ENCODE measurements around the gene KIF13A.

- TF ChIP-seq, protein P1, sequence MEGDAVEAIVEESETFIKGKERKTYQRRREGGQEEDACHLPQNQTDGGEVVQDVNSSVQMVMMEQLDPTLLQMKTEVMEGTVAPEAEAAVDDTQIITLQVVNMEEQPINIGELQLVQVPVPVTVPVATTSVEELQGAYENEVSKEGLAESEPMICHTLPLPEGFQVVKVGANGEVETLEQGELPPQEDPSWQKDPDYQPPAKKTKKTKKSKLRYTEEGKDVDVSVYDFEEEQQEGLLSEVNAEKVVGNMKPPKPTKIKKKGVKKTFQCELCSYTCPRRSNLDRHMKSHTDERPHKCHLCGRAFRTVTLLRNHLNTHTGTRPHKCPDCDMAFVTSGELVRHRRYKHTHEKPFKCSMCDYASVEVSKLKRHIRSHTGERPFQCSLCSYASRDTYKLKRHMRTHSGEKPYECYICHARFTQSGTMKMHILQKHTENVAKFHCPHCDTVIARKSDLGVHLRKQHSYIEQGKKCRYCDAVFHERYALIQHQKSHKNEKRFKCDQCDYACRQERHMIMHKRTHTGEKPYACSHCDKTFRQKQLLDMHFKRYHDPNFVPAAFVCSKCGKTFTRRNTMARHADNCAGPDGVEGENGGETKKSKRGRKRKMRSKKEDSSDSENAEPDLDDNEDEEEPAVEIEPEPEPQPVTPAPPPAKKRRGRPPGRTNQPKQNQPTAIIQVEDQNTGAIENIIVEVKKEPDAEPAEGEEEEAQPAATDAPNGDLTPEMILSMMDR (IDR thresholded peaks at IDR 0.05; ENCODE audit: insufficient read depth, low read depth, low read length): no peak
- TF ChIP-seq EZH2 (IDR thresholded peaks at IDR 0.05; ENCODE audit: insufficient read depth, low read length): no peak
Measured at GRCh38 chr6:17872908-17873307, 114.5 kb downstream of the KIF13A start.
